ENCODE results near the gene MVB12A. TPM values are rescaled to one million over a fixed set of nuclear protein-coding genes. Genes with fewer than 3 reads are reported as not detected.

Gene MVB12A
- total RNA-seq: 58.5 and 68.5 TPM in 2 replicates

GRCh38 chr19:17419621-17420474, at the start of gene MVB12A:
Gene MVB12A (plus strand): TSS chr19:17420047. CDS start chr19:17420136, 89 bp downstream.

DNA sequence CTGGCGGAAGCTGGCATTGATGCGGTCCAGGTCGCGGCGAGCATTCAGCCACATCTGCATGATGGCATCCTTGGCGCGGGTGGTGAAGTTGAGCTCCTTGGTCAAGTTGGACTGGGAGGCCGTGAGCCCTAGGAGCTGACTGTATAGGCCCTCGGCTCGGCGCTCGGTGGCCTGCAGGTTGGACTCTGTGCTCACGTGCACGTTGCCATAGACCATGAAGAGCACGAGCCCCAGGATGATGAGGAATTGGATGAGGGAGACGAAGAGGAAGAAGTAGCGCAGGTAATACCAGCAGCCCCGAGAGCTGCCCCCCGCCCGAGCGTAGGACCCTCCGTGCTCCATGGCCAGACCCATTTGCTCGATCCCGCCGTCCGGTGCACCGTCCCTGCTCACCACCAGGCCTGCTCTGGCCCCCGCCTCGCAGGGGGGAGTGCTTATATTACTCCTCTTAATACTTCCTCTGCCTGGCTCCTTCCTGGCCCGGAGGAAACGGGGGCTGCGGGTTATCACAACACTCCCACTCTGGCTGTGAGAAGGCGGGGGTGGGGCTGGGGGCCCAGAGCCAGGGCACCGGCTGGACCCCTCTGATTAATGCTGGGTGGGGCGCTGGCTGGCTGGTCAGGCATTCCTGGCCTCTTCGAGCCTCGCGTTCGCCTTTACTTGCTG, 42.8 kb upstream of the MVB12A start, which contains the start of gene PLVAP:
TSS of gene PLVAP (minus strand) at position 408 of the 666 bp plus-strand sequence. CDS start at position 354, 54 bp downstream.

DNA sequence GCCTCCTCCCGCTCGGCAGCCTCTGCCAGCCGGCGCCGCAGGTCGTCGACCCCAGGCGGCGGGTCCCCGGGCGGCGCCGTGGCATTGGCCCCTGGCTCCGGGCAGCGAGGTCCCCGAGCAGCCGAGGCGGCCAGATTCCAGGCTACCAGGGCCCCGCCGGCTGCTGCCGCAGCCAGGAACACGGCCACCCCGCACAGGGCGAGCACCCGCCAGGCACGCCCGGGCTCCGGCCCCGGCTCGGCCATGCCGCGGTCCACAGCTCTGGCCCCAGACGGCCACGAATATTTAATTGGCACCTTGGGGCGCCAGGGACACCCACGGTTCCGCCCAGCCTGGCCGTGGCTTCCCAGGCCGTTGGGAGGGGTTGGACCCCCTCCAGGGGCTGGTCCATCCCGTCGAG, 25.9 kb upstream of the MVB12A start, which contains the start of gene CCDC194:
TSS of gene CCDC194 (minus strand) at position 283 of the 400 bp plus-strand sequence. CDS start at position 245, 38 bp downstream.

DNA sequence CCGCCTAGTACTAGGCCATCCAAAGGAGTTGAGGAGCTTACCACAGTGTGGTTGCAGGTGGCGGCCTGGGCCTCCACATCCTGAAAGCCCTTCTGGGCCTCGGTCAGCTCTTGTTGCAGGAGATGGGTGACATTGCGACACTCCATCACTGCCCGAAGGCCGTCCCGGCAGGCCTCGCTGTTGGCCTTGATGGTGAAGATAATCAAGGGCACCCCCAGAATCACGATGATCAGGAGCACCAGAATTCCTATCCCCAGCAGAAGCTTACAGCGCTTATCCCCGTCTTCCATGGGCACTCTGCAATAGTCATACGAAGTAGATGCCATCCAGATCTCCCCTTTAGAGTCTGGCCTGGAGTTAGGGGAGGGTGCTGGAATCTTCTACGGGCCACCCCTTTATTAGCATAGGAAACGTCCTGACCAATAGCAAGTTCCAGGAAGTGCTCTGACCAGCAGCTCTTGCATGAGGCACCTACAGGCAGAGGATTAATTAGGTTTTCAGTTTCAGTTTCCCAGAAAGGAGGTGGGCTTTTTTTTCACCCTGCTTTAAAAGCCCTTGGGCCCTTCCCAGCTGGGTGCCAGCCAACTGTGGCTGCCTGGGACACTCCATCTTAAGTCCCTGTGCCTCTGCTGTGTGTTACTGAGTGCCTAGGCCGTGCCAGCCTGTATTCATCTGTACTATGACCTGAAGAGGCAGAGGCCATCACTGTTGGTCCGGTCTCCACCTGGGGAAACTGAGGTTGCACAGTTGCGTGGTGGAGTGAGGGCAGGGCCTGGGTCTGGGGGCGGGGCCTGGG, 14.4 kb upstream of the MVB12A start, which contains the start of gene BST2:
TSS of gene BST2 (minus strand) at position 381 of the 796 bp plus-strand sequence. CDS start at position 326, 55 bp downstream.

GRCh38 chr19:17448131-17448967, 28.5 kb downstream of the MVB12A start, which contains the start of gene TMEM221:
Gene TMEM221 (minus strand): TSS chr19:17448668. CDS start chr19:17448462, 206 bp downstream.

DNA sequence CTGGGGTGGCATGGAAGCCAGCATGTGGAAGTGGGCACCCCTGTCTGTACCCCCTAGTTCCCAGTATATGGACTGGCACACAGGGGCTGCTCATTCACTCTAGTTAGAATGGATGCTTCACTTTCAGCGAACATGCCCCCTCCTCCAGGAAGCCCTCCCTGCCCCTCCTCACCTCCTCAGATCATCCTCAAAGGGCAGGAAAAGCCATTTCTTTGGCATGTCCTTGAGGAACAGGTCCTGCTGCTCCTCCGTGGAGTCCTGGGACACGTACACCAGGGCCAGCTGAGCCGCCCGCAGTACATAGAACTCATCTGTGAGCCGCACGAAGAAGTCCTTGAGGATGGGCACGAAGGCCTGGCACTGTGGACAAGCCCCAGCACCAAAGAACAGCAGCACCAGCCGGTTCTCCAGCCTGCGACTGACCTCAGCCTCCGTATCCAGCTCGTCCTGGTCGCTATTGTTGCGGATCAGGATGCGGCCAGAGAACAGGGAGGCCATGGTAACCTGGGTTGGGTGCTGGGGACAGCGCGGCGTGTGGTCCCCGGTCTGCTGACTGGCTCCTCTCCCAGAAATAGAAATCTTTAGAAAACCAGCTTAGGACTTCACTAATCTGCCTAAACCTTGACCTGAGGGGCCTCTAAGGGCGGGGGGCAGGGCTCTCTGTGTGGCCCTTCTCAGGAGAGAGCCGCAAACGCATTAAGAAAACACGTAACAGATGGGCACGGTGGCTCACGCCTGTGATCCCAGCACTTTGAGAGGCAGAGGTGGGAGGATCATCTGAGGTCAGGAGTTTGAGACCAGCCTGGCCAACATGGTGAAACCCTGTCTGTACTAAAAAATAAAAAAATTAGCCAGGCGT, 40.8 kb downstream of the MVB12A start, which contains the start of gene NXNL1:
TSS of gene NXNL1 (minus strand) at position 555 of the 859 bp plus-strand sequence. CDS start at position 498, 57 bp downstream.

GRCh38 chr19:17470068-17470841, 50.4 kb downstream of the MVB12A start, which contains the start of gene SLC27A1:
Gene SLC27A1 (plus strand): TSS chr19:17470524. CDS start chr19:17470541, 17 bp downstream.

Other genes starting within 250 kb of the MVB12A start
- gene USE1, start 204.7 kb upstream of the MVB12A start, total RNA-seq: 22.8 and 24.3 TPM in 2 replicates
- 6.8 and 7.1 TPM in 2 replicates for gene OCEL1, start 193.8 kb upstream of the MVB12A start, total RNA-seq
- 87.4 and 95.5 TPM in 2 replicates for gene NR2F6, start 174.1 kb upstream of the MVB12A start, total RNA-seq
- not detected in 2 replicates for gene USHBP1, start 155.3 kb upstream of the MVB12A start, total RNA-seq
- gene BABAM1, start 152.6 kb upstream of the MVB12A start, total RNA-seq: 50.9 and 80.4 TPM in 2 replicates
- gene ANKLE1, start 138.1 kb upstream of the MVB12A start, total RNA-seq: 1.3 TPM in 1 of 2 replicates, not detected in the other
- 9.1 and 19.4 TPM in 2 replicates for gene ABHD8, start 116.6 kb upstream of the MVB12A start, total RNA-seq
- 47.0 and 77.3 TPM in 2 replicates for gene MRPL34, start 114.2 kb upstream of the MVB12A start, total RNA-seq
- 9.8 and 22.3 TPM in 2 replicates for gene DDA1, start 110.5 kb upstream of the MVB12A start, total RNA-seq
- gene ANO8, start 85.2 kb upstream of the MVB12A start, total RNA-seq: 3.1 and 3.7 TPM in 2 replicates
- 7.9 and 9.8 TPM in 2 replicates for gene GTPBP3, start 82.5 kb upstream of the MVB12A start, total RNA-seq
- gene PLVAP, start 42.7 kb upstream of the MVB12A start, total RNA-seq: 0.82 and 0.94 TPM in 2 replicates
- gene CCDC194, start 25.9 kb upstream of the MVB12A start, total RNA-seq: not detected in 2 replicates
- 5.5 and 7.0 TPM in 2 replicates for gene BST2, start 14.4 kb upstream of the MVB12A start, total RNA-seq
- gene TMEM221, start 28.6 kb downstream of the MVB12A start, total RNA-seq: 0.85 TPM in 1 of 2 replicates, not detected in the other
- not detected in 2 replicates for gene NXNL1, start 40.9 kb downstream of the MVB12A start, total RNA-seq
- 28.0 and 29.8 TPM in 2 replicates for gene SLC27A1, start 50.5 kb downstream of the MVB12A start, total RNA-seq
- gene PGLS, start 91.6 kb downstream of the MVB12A start, total RNA-seq: 139 and 154 TPM in 2 replicates
- gene COLGALT1, start 135.6 kb downstream of the MVB12A start, total RNA-seq: 129 and 157 TPM in 2 replicates